ENCODE data around the gene ZNF506.

- TF ChIP-seq POLR2A (IDR thresholded peaks at IDR 0.05) (no peak), CTCF (IDR thresholded peaks at IDR 0.05) (no peak)
These were observed 76.9 kb downstream of the ZNF506 start for GRCh38 chr19:19744641-19745040.
